Calu3 (cell line): ENCODE data around the gene PAAF1. TPM values are rescaled to one million over a fixed set of nuclear protein-coding genes. Genes with fewer than 3 reads are reported as not detected.

ENCODE experiments used
- BruUV-seq: library from RNA; stranded (reverse); fragments of 400-500 nt; replicated peaks from 2 replicates; lab custom pipeline; 2021; lab: Mats Ljungman, UMichigan
- CTCF ChIA-PET: fragments of 300-600 bp; sonication (Branson Sonifier 250); formaldehyde crosslinking; loops from one replicate; lab custom pipeline; 2022; ENCODE audit warnings: antibody characterized with exemption; lab: Charles Lee
- DNase-seq: peaks from one replicate; pipeline ENCODE4 v3.0.0; 2022
- H3K27ac Mint-ChIP-seq: one replicate; pipeline ENCODE4 v1.8.0; 2022; ENCODE audit warnings: mixed read lengths; ENCODE audit not compliant: unreplicated experiment
- H3K27me3 Mint-ChIP-seq: one replicate; pipeline ENCODE4 v1.8.0; 2022; ENCODE audit warnings: mixed read lengths; ENCODE audit not compliant: unreplicated experiment
- H3K36me3 Mint-ChIP-seq: one replicate; pipeline ENCODE4 v1.8.0; 2022; ENCODE audit warnings: mild to moderate bottlenecking, moderate library complexity, mixed read lengths; ENCODE audit not compliant: insufficient read depth, unreplicated experiment
- H3K4me1 Mint-ChIP-seq: one replicate; pipeline ENCODE4 v1.8.0; 2022; ENCODE audit warnings: mild to moderate bottlenecking, low read depth, mixed read lengths; ENCODE audit not compliant: unreplicated experiment
- H3K4me3 Mint-ChIP-seq: one replicate; pipeline ENCODE4 v1.8.0; 2022; ENCODE audit warnings: mild to moderate bottlenecking, low read depth, moderate library complexity, mixed read lengths; ENCODE audit not compliant: unreplicated experiment
- H3K9me3 Mint-ChIP-seq: one replicate; pipeline ENCODE4 v1.8.0; 2022; ENCODE audit warnings: low read depth, mixed read lengths; ENCODE audit not compliant: unreplicated experiment
- CTCF ChIP-seq: fragments of 200-600 bp; IDR thresholded peaks from one replicate; pipeline ENCODE4 v1.8.0; 2022; ENCODE audit warnings: antibody characterized with exemption; ENCODE audit not compliant: unreplicated experiment
- intact Hi-C: fragments of 100-400 bp; cut with micrococcal nuclease; formaldehyde crosslinking; loops from one replicate; pipeline ENCODE4 v1.10.0; 2022; ENCODE audit not compliant: unreplicated experiment
- total RNA-seq: library from RNA; stranded (reverse); gene quantifications from 2 replicates; pipeline ENCODE4 v1.2.3, GENCODE V29; 2022

The PAAF1 gene
- total RNA-seq, 1 experiment from 2014 or later: 23.0 TPM

- CTCF ChIA-PET: no interaction called here
- DNase-seq: no peak
- intact Hi-C loops: loop anchor here (10.0 kb wide), 1 partner anchor 206 kb away; the partner anchor contains the start of genes C2CD3 and PPME1
Measured at GRCh38 chr11:73968356-73968966, 91.7 kb downstream of the PAAF1 start.

GRCh38 chr11:73969091-73969490 lies 92.3 kb downstream of the PAAF1 start:
- no peaks in the 10 kb centered on the region for H3K9me3 Mint-ChIP-seq
- CTCF ChIA-PET: interaction anchor here (0.6 kb wide), 1 partner anchor 167 kb away, joined by 3 read pairs; no protein-coding TSS in a partner anchor
- H3K27ac Mint-ChIP-seq: no peak overlapping the region
- H3K27me3 Mint-ChIP-seq: no peaks in the 10 kb centered on the region
- no peak overlapping the region for H3K4me3 Mint-ChIP-seq
- BruUV-seq: no TSS peak
- TF ChIP-seq CTCF: no peak
- DNase-seq: no peak
- H3K4me1 Mint-ChIP-seq: peaks cover 5% of the 10 kb centered on the region
- H3K36me3 Mint-ChIP-seq: no peaks in the 10 kb centered on the region
- intact Hi-C loops: loop anchor here (10.0 kb wide), 1 partner anchor 206 kb away; the partner anchor contains the start of genes C2CD3 and PPME1

More at GRCh38 chr11:73968356-73968966, 91.7 kb downstream of the PAAF1 start:
- H3K4me1 Mint-ChIP-seq: peaks cover 9% of the 10 kb centered on the region
- no peak for TF ChIP-seq CTCF
- H3K9me3 Mint-ChIP-seq: no peaks in the 10 kb centered on the region
- no peak overlapping the region for H3K27ac Mint-ChIP-seq
- H3K36me3 Mint-ChIP-seq: no peaks in the 10 kb centered on the region
- H3K4me3 Mint-ChIP-seq: no peak overlapping the region
- BruUV-seq: no TSS peak
- no peaks in the 10 kb centered on the region for H3K27me3 Mint-ChIP-seq

GRCh38 chr11:73969991-73970800 lies 93.4 kb downstream of the PAAF1 start:
- Mint-ChIP-seq H3K4me1 (no peaks in the 10 kb centered on the region), H3K27ac (no peak overlapping the region), H3K9me3 (no peaks in the 10 kb centered on the region), H3K36me3 (no peaks in the 10 kb centered on the region), H3K4me3 (no peak overlapping the region), H3K27me3 (no peaks in the 10 kb centered on the region)
- TF ChIP-seq CTCF: no peak
- no TSS peak for BruUV-seq
- CTCF ChIA-PET: no interaction called here
- no peak for DNase-seq
- intact Hi-C loops: loop anchor here (10.0 kb wide), 1 partner anchor 205 kb away; the partner anchor contains the start of genes C2CD3 and PPME1

GRCh38 chr11:73971175-73971719 lies 94.4 kb downstream of the PAAF1 start:
- DNase-seq: no peak
- Mint-ChIP-seq H3K27ac (no peak overlapping the region), H3K4me3 (no peak overlapping the region), H3K9me3 (no peaks in the 10 kb centered on the region), H3K27me3 (no peaks in the 10 kb centered on the region), H3K4me1 (no peaks in the 10 kb centered on the region), H3K36me3 (no peaks in the 10 kb centered on the region)
- intact Hi-C loops: no loop called here
- no TSS peak for BruUV-seq
- CTCF ChIA-PET: no interaction called here
- no peak for TF ChIP-seq CTCF
